HEK293 (cell line): Measurements from ENCODE around the gene FIBCD1.

Source experiments
- CTCF ChIA-PET: fragments of 350-600 bp; formaldehyde crosslinking; extraction: SDS; loops from one replicate; lab custom pipeline; 2021; ENCODE audit warnings: antibody characterized with exemption; lab: Yijun Ruan, JAX
- POLR2A ChIA-PET: fragments of 300-600 bp; formaldehyde crosslinking; extraction: SDS; loops from one replicate; lab custom pipeline; 2020; ENCODE audit warnings: antibody characterized with exemption, inconsistent platforms; lab: Yijun Ruan, JAX
- H3K27ac ChIP-seq: fragments of 200-500 bp; sonication (Bioruptor generic); 2 replicates; pipeline ENCODE4 v1.5.1; 2014; ENCODE audit warnings: low read depth, low read length, control low read depth, inconsistent platforms; ENCODE audit errors: extremely low read depth
- H3K36me3 ChIP-seq, 2 experiments: fragments of 200-500 bp in 1 of 2; sonication (Bioruptor generic) in 1 of 2; 1 replicate in 1 of 2; 2 replicates in 1 of 2; pipeline ENCODE4 v1.5.1; 2014 to 2017; ENCODE audit warnings: inconsistent platforms in 2 of 2, low read length in 2 of 2; ENCODE audit not compliant: control insufficient read depth in 2 of 2, insufficient read depth in 1 of 2
- H3K4me1 ChIP-seq: fragments of 200-500 bp; sonication (Bioruptor generic); 2 replicates; pipeline ENCODE4 v1.5.1; 2014; ENCODE audit warnings: mild to moderate bottlenecking, low read length, inconsistent platforms; ENCODE audit not compliant: control insufficient read depth, insufficient read depth
- H3K4me3 ChIP-seq: 2 replicates; pipeline ENCODE4 v1.5.1; 2011; ENCODE audit warnings: low read depth, mild to moderate bottlenecking, control low read depth, low read length, moderate library complexity
- H3K9me3 ChIP-seq: fragments of 200-500 bp; sonication (Bioruptor generic); 2 replicates; pipeline ENCODE4 v1.5.1; 2014; ENCODE audit warnings: low read depth, low read length, inconsistent platforms; ENCODE audit not compliant: control insufficient read depth, insufficient read depth
- GLIS2 ChIP-seq: fragments of 450-650 bp; formaldehyde crosslinking; IDR thresholded peaks from 2 replicates; pipeline ENCODE4 v1.5.1; 2016; ENCODE audit warnings: missing biosample characterization, missing genetic modification characterization
- KLF1 ChIP-seq: fragments of 450-650 bp; formaldehyde crosslinking; IDR thresholded peaks from 2 replicates; pipeline ENCODE4 v1.5.1; 2016; ENCODE audit warnings: missing biosample characterization, missing genetic modification characterization
- KLF7 ChIP-seq: fragments of 450-650 bp; formaldehyde crosslinking; IDR thresholded peaks from 2 replicates; pipeline ENCODE4 v1.5.1; 2016; ENCODE audit warnings: missing biosample characterization, missing genetic modification characterization, borderline replicate concordance
- MYNN ChIP-seq: fragments of 450-650 bp; formaldehyde crosslinking; IDR thresholded peaks from 2 replicates; pipeline ENCODE4 v1.5.1; 2016; ENCODE audit warnings: missing biosample characterization, missing genetic modification characterization, borderline replicate concordance
- SCRT2 ChIP-seq: fragments of 450-650 bp; formaldehyde crosslinking; IDR thresholded peaks from 2 replicates; pipeline ENCODE4 v1.5.1; 2016; ENCODE audit warnings: missing biosample characterization, missing genetic modification characterization
- ZFP3 ChIP-seq: fragments of 450-650 bp; formaldehyde crosslinking; IDR thresholded peaks from 2 replicates; pipeline ENCODE4 v1.5.1; 2016; ENCODE audit warnings: low read depth, missing biosample characterization, missing genetic modification characterization
- ZIC2 ChIP-seq: fragments of 450-650 bp; formaldehyde crosslinking; IDR thresholded peaks from 2 replicates; pipeline ENCODE4 v1.5.1; 2016; ENCODE audit warnings: missing biosample characterization, missing genetic modification characterization
- ZNF155 ChIP-seq: fragments of 450-650 bp; formaldehyde crosslinking; IDR thresholded peaks from 2 replicates; pipeline ENCODE4 v1.5.1; 2016; ENCODE audit warnings: missing biosample characterization, missing genetic modification characterization
- ZNF19 ChIP-seq: fragments of 450-650 bp; formaldehyde crosslinking; IDR thresholded peaks from 2 replicates; pipeline ENCODE4; 2016; ENCODE audit warnings: missing biosample characterization, missing genetic modification characterization, low read depth
- ZNF221 ChIP-seq: fragments of 450-650 bp; formaldehyde crosslinking; IDR thresholded peaks from 2 replicates; pipeline ENCODE4 v1.5.1; 2017; ENCODE audit warnings: missing biosample characterization, missing genetic modification characterization, borderline replicate concordance
- ZNF433 ChIP-seq: fragments of 450-650 bp; formaldehyde crosslinking; IDR thresholded peaks from 2 replicates; pipeline ENCODE4 v1.5.1; 2016; ENCODE audit warnings: missing biosample characterization, missing genetic modification characterization, low read depth
- ZNF514 ChIP-seq: fragments of 450-650 bp; formaldehyde crosslinking; IDR thresholded peaks from 2 replicates; pipeline ENCODE4 v1.5.1; 2016; ENCODE audit warnings: missing biosample characterization, missing genetic modification characterization
- ZNF518A ChIP-seq: fragments of 450-650 bp; formaldehyde crosslinking; conservative IDR thresholded peaks from 2 replicates; pipeline ENCODE4 v1.5.1; 2016; ENCODE audit warnings: low read depth, missing biosample characterization, missing genetic modification characterization
- ZNF529 ChIP-seq: fragments of 450-650 bp; formaldehyde crosslinking; IDR thresholded peaks from 2 replicates; pipeline ENCODE4 v1.5.1; 2017; ENCODE audit warnings: missing genetic modification characterization, missing biosample characterization; ENCODE audit not compliant: insufficient replicate concordance
- ZNF544 ChIP-seq: fragments of 450-650 bp; formaldehyde crosslinking; IDR thresholded peaks from 2 replicates; pipeline ENCODE4 v1.5.0; 2017; ENCODE audit warnings: missing biosample characterization, missing genetic modification characterization
- ZNF561 ChIP-seq: fragments of 450-650 bp; IDR thresholded peaks from 2 replicates; pipeline ENCODE4 v1.5.1; 2018; ENCODE audit warnings: missing biosample characterization, missing genetic modification characterization, borderline replicate concordance
- ZNF600 ChIP-seq: fragments of 450-650 bp; formaldehyde crosslinking; IDR thresholded peaks from 2 replicates; pipeline ENCODE4 v1.5.1; 2016; ENCODE audit warnings: missing biosample characterization, missing genetic modification characterization
- ZNF626 ChIP-seq: fragments of 450-650 bp; sonication (Bioruptor Pico); formaldehyde crosslinking; IDR thresholded peaks from 2 replicates; pipeline ENCODE4 v1.5.1; 2018; ENCODE audit warnings: missing biosample characterization, missing genetic modification characterization, inconsistent platforms
- ZNF654 ChIP-seq: fragments of 450-650 bp; formaldehyde crosslinking; IDR thresholded peaks from 2 replicates; pipeline ENCODE4 v1.5.1; 2016; ENCODE audit warnings: low read depth, missing biosample characterization, missing genetic modification characterization
- ZNF660 ChIP-seq: fragments of 450-650 bp; IDR thresholded peaks from 2 replicates; pipeline ENCODE4 v1.5.1; 2018; ENCODE audit warnings: missing biosample characterization, mild to moderate bottlenecking, missing genetic modification characterization
- ZNF664 ChIP-seq: fragments of 450-650 bp; formaldehyde crosslinking; IDR thresholded peaks from 2 replicates; pipeline ENCODE4 v1.5.1; 2016; ENCODE audit warnings: missing biosample characterization, missing genetic modification characterization
- TF ChIP-seq, protein P1 (sequence below): fragments of 450-650 bp; formaldehyde crosslinking; IDR thresholded peaks from 2 replicates; pipeline ENCODE4 v1.5.1; 2017; ENCODE audit warnings: missing biosample characterization, missing genetic modification characterization

The FIBCD1 gene

GRCh38 chr9:130934702-130935647 lies 4.1 kb downstream of the FIBCD1 start:
- CTCF ChIA-PET = interaction anchor here (0.7 to 2.9 kb wide), 7 partner anchors 57 to 234 kb away, joined by 3 to 25 read pairs (median 6); no protein-coding TSS in a partner anchor

GRCh38 chr9:130934246-130934645 lies 4.8 kb downstream of the FIBCD1 start:
- Histone ChIP-seq H3K9me3 (no peaks in the 10 kb centered on the region), H3K36me3 (no peaks in the 10 kb centered on the region), H3K27ac (no peak overlapping the region), H3K4me3 (no peak overlapping the region), H3K4me1 (no peaks in the 10 kb centered on the region)
- POLR2A ChIA-PET = no interaction called here
- CTCF ChIA-PET = interaction anchor here (0.7 to 2.9 kb wide), 7 partner anchors 13 to 112 kb away, joined by 3 to 25 read pairs (median 7); no protein-coding TSS in a partner anchor
- TF ChIP-seq ZNF600 (tag by site-specific recombination) (no peak), ZNF155 (no peak), ZNF433 (tag by site-specific recombination) (no peak), ZFP3 (tag by site-specific recombination) (no peak), GLIS2 (tag by site-specific recombination) (0 out of 2 replicates have a peak, but pooled peaks have one; percentile 40)

More at GRCh38 chr9:130934702-130935647, 4.1 kb downstream of the FIBCD1 start:
- H3K4me3 ChIP-seq = no peak overlapping the region
- H3K27ac ChIP-seq = no peak overlapping the region
- H3K4me1 ChIP-seq = no peaks in the 10 kb centered on the region
- H3K9me3 ChIP-seq = no peaks in the 10 kb centered on the region
- H3K36me3 ChIP-seq = no peaks in the 10 kb centered on the region
- peak; percentile 76 for TF ChIP-seq ZNF664 (tag by site-specific recombination)
- no peak for TF ChIP-seq ZNF626 (tag by site-specific recombination)
- TF ChIP-seq ZNF654 (tag by site-specific recombination) = no peak
- no peak for TF ChIP-seq KLF7
- peak; percentile 77 for TF ChIP-seq SCRT2 (tag by site-specific recombination)
- TF ChIP-seq, all 188 proteins: peak for 2
- POLR2A ChIA-PET = no interaction called here

- CTCF ChIA-PET = interaction anchor here (0.5 to 2.6 kb wide), 14 partner anchors 10 to 395 kb away, joined by 3 to 15 read pairs (median 4); no protein-coding TSS in a partner anchor
- POLR2A ChIA-PET = interaction anchor here (0.6 to 1.0 kb wide), 2 partner anchors 104 to 223 kb away, joined by 3 read pairs; no protein-coding TSS in a partner anchor
- Histone ChIP-seq H3K36me3 (no peaks in the 10 kb centered on the region), H3K27ac (no peak overlapping the region), H3K4me1 (no peaks in the 10 kb centered on the region; the same call in 1 of the 2 replicates), H3K4me3 (no peak overlapping the region), H3K9me3 (no peaks in the 10 kb centered on the region)
- TF ChIP-seq ZNF561 = no peak
- TF ChIP-seq ZNF19 = no peak
- no peak for TF ChIP-seq ZNF518A (tag by site-specific recombination)
- TF ChIP-seq ZNF221 (tag by site-specific recombination) = no peak
- no peak for TF ChIP-seq ZNF660 (tag by site-specific recombination)
- no peak for TF ChIP-seq MYNN (tag by site-specific recombination)
- no peak for TF ChIP-seq ZNF514 (tag by site-specific recombination)
- no peak for TF ChIP-seq KLF1 (tag by site-specific recombination)
- TF ChIP-seq ZIC2 (tag by site-specific recombination) = 0 out of 2 replicates have a peak, but pooled peaks have one; percentile 8
- no peak for TF ChIP-seq ZNF529 (tag by site-specific recombination)
- TF ChIP-seq, protein P1, sequence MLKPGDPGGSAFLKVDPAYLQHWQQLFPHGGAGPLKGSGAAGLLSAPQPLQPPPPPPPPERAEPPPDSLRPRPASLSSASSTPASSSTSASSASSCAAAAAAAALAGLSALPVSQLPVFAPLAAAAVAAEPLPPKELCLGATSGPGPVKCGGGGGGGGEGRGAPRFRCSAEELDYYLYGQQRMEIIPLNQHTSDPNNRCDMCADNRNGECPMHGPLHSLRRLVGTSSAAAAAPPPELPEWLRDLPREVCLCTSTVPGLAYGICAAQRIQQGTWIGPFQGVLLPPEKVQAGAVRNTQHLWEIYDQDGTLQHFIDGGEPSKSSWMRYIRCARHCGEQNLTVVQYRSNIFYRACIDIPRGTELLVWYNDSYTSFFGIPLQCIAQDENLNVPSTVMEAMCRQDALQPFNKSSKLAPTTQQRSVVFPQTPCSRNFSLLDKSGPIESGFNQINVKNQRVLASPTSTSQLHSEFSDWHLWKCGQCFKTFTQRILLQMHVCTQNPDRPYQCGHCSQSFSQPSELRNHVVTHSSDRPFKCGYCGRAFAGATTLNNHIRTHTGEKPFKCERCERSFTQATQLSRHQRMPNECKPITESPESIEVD (tag by site-specific recombination) = no peak
- no peak for TF ChIP-seq ZNF544 (tag by site-specific recombination)
Observed at GRCh38 chr9:130933114-130934046, 5.7 kb downstream of the FIBCD1 start.
